ENCODE data around the gene CD300LB. TPM values are rescaled to one million over a fixed set of nuclear protein-coding genes. Genes with fewer than 3 reads are reported as not detected.

Gene CD300LB
- total RNA-seq, 2 donors from 2014 or later: not detected

DNA sequence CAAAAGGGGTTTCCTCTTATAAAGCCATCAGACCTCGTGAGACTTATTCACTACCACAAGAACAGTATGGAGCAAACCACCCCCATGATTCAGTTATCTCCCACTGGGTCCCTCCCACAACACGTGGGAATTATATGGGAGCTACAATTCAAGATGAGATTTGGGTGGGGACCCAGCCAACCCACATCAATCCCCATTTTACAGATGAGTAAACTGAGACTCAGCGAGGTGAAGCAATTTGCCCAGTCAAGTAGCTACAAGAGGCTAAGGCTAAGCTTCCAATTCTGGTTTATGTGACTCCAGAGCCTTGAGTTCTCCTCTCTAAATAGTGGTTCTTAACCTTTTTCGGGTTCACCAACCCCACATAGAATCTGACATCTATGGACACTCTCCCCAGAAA is 56.1 kb downstream of the CD300LB start:
- no peak for DNase-seq
- H3K4me3 Mint-ChIP-seq: no peak overlapping the region
- H3K36me3 Mint-ChIP-seq (ENCODE audit: low read depth): no peaks in the 10 kb centered on the region
- no peaks in the 10 kb centered on the region for H3K4me1 Mint-ChIP-seq
- no peaks in the 10 kb centered on the region for H3K36me3 ChIP-seq (ENCODE audit: control insufficient read depth, insufficient read depth, low read length)
- no peaks in the 10 kb centered on the region for H3K4me1 ChIP-seq (ENCODE audit: control insufficient read depth, insufficient read depth, low read length)
- TF ChIP-seq, protein P1, sequence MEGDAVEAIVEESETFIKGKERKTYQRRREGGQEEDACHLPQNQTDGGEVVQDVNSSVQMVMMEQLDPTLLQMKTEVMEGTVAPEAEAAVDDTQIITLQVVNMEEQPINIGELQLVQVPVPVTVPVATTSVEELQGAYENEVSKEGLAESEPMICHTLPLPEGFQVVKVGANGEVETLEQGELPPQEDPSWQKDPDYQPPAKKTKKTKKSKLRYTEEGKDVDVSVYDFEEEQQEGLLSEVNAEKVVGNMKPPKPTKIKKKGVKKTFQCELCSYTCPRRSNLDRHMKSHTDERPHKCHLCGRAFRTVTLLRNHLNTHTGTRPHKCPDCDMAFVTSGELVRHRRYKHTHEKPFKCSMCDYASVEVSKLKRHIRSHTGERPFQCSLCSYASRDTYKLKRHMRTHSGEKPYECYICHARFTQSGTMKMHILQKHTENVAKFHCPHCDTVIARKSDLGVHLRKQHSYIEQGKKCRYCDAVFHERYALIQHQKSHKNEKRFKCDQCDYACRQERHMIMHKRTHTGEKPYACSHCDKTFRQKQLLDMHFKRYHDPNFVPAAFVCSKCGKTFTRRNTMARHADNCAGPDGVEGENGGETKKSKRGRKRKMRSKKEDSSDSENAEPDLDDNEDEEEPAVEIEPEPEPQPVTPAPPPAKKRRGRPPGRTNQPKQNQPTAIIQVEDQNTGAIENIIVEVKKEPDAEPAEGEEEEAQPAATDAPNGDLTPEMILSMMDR (conservative IDR thresholded peaks at IDR 0.05): no peak
- no peak overlapping the region for H3K27ac ChIP-seq (ENCODE audit: low read depth, low read length)
- peaks cover 31% of the 10 kb centered on the region for H3K27me3 Mint-ChIP-seq (ENCODE audit: insufficient read depth)
- WGBS, 2 experiments (ENCODE audit: insufficient coverage in 1 of 2, insufficient read length in 1 of 2): 68 to 95% methylated on average over 2 to 4 of the region's 4 CpGs
- H3K9ac ChIP-seq (ENCODE audit: extremely low read depth, low read length, poor library complexity, severe bottlenecking): no peak overlapping the region
- peaks cover 14% of the 10 kb centered on the region for H3K9me3 ChIP-seq (ENCODE audit: control insufficient read depth, low read length)
- no peaks in the 10 kb centered on the region for H3K27me3 ChIP-seq (ENCODE audit: control insufficient read depth, insufficient read depth, low read length, poor library complexity, severe bottlenecking)
- no peak overlapping the region for H3K27ac Mint-ChIP-seq
- peaks cover 24% of the 10 kb centered on the region for H3K9me3 Mint-ChIP-seq
- no peak overlapping the region for H3K4me3 ChIP-seq (ENCODE audit: low read length)

DNA sequence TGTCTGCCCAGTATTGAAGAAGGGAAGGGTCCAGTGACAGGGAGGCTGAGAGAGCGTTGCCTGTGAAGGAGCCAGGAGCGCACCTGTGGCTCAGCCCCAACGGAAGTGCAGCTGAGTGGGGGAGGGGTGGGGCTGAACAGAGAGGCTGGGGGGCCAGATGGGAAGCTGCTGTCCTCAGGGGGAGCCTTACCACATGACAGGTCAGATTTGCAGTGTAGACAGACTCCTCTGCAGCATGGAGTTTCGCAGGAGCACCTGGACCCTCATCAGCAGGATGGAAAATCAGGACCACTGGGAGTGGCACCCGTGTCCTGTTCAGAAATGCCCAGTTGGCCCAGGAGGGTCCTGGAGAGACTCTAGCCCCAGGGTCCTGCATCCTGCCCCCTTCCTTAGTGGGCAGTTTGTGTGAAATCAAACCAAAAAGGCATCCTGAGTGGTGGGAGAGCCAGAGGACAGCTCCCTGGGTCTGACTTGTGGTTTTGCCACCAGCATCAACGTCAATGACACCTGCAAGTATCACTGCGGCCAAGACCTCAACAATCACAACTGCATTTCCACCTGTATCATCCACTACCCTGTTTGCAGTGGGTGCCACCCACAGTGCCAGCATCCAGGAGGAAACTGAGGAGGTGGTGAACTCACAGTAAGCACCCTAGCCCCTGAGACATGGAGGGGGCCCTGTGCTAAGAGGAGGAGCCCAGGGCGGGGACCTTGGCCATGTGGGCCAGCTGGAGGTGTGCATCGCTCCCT is 57.1 kb downstream of the CD300LB start:
- H3K4me3 ChIP-seq (ENCODE audit: low read length): no peak overlapping the region
- H3K27ac ChIP-seq (ENCODE audit: low read depth, low read length): no peak overlapping the region
- H3K9ac ChIP-seq (ENCODE audit: extremely low read depth, low read length, poor library complexity, severe bottlenecking): no peak overlapping the region
- H3K27me3 Mint-ChIP-seq (ENCODE audit: insufficient read depth): peaks cover 27% of the 10 kb centered on the region
- H3K4me1 Mint-ChIP-seq: no peaks in the 10 kb centered on the region
- no peak for DNase-seq
- H3K36me3 Mint-ChIP-seq (ENCODE audit: low read depth): no peaks in the 10 kb centered on the region
- H3K27me3 ChIP-seq (ENCODE audit: control insufficient read depth, insufficient read depth, low read length, poor library complexity, severe bottlenecking): no peaks in the 10 kb centered on the region
- peaks cover 14% of the 10 kb centered on the region for H3K9me3 ChIP-seq (ENCODE audit: control insufficient read depth, low read length)
- WGBS, 2 experiments (ENCODE audit: insufficient coverage in 1 of 2, insufficient read length in 1 of 2): 85 to 86% methylated on average over 5 to 9 of the region's 9 CpGs
- H3K36me3 ChIP-seq (ENCODE audit: control insufficient read depth, insufficient read depth, low read length): no peaks in the 10 kb centered on the region
- H3K9me3 Mint-ChIP-seq: peaks cover 24% of the 10 kb centered on the region
- TF ChIP-seq, protein P1 (conservative IDR thresholded peaks at IDR 0.05): no peak
- H3K4me3 Mint-ChIP-seq: no peak overlapping the region
- no peak overlapping the region for H3K27ac Mint-ChIP-seq
- no peaks in the 10 kb centered on the region for H3K4me1 ChIP-seq (ENCODE audit: control insufficient read depth, insufficient read depth, low read length)

DNA sequence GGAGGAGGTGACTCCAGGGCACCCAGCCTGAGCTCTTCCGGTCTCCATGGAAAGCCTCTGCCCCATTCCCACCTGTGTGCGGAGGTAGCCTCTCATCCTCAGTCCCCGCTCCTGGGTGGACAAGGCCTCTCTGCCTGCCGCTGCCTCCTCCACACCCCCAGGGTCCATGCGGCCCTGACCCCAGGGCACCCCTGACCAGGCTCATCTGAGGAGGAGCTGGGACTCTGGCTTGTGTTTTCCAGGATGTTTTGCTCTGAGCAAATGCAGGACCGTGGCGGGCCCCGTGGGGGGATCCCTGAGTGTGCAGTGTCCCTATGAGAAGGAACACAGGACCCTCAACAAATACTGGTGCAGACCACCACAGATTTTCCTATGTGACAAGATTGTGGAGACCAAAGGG is 58.0 kb downstream of the CD300LB start:
- no peak overlapping the region for H3K9ac ChIP-seq (ENCODE audit: extremely low read depth, low read length, poor library complexity, severe bottlenecking)
- H3K27me3 Mint-ChIP-seq (ENCODE audit: insufficient read depth): peaks cover 20% of the 10 kb centered on the region
- no peak for DNase-seq
- H3K4me3 Mint-ChIP-seq: no peak overlapping the region
- no peaks in the 10 kb centered on the region for H3K36me3 Mint-ChIP-seq (ENCODE audit: low read depth)
- WGBS, 2 experiments (ENCODE audit: insufficient coverage in 1 of 2, insufficient read length in 1 of 2): 90 to 100% methylated on average over 5 to 8 of the region's 8 CpGs
- H3K27ac Mint-ChIP-seq: no peak overlapping the region
- no peaks in the 10 kb centered on the region for H3K4me1 Mint-ChIP-seq
- TF ChIP-seq, protein P1 (conservative IDR thresholded peaks at IDR 0.05): no peak
- no peaks in the 10 kb centered on the region for H3K4me1 ChIP-seq (ENCODE audit: control insufficient read depth, insufficient read depth, low read length)
- no peaks in the 10 kb centered on the region for H3K36me3 ChIP-seq (ENCODE audit: control insufficient read depth, insufficient read depth, low read length)
- no peaks in the 10 kb centered on the region for H3K27me3 ChIP-seq (ENCODE audit: control insufficient read depth, insufficient read depth, low read length, poor library complexity, severe bottlenecking)
- H3K9me3 ChIP-seq (ENCODE audit: control insufficient read depth, low read length): peaks cover 14% of the 10 kb centered on the region
- H3K9me3 Mint-ChIP-seq: peaks cover 24% of the 10 kb centered on the region
- H3K27ac ChIP-seq (ENCODE audit: low read depth, low read length): no peak overlapping the region
- no peak overlapping the region for H3K4me3 ChIP-seq (ENCODE audit: low read length)

Data from endodermal cell (in vitro differentiated cells).